DMS53 (cell line): ENCODE results near the gene ZNF581.

Experiments used
- DNase-seq: peaks from one replicate; lab custom pipeline; 2025; lab: John Stamatoyannopoulos, UW

The ZNF581 gene

GRCh38 chr19:55694656-55695491 is 51.4 kb downstream of the ZNF581 start:
- DNase-seq: no peak
